ENCODE data around the gene M6PR. TPM values are rescaled to one million over a fixed set of nuclear protein-coding genes. Genes with fewer than 3 reads are reported as not detected.

M6PR gene
- total and polyA plus RNA-seq, 2 of the 8 experiments (the other 6 are each of a cell fraction or from before 2014, with no cell fraction given), result 106 to 122 TPM

DNA sequence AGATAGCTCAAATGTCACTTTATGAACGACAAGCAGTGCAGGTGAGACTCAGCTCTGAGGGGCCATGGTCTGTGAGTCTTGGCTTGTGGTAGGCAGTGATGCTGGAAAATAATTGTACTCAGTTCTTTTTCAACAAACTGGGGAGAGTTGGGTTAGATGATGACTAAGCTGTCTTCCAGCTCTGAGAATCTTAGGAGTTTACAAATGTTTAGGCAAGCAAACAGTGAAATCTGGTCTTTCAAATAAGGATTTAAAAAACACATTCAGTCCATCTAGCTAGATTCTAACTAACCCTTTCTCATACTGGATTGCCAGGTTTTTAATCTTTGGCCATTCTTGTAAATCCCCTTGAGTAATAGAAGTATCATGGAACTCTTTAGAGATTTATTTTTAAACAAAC is 31.7 kb downstream of the M6PR start:
- H3K56ac ChIP-seq (replicated peaks; ENCODE audit: insufficient read length, low read depth, low read length), result no peak overlapping the region
- peaks cover 36 to 82% of the 10 kb centered on the region in 2 experiments for H3K79me2 ChIP-seq (ENCODE audit: control insufficient read depth in 1 of 2, insufficient read depth in 2 of 2, low read length in 2 of 2)
- no peak overlapping the region for H3K18ac ChIP-seq (ENCODE audit: extremely low read depth, low read length)
- WGBS, 2 experiments (ENCODE audit: extremely low coverage in 1 of 2, insufficient coverage in 1 of 2, insufficient read length in 1 of 2, insufficient replicate concordance in 2 of 2, low coverage in 1 of 2, low lambda C conversion rate in 2 of 2, missing lambda C conversion rate in 1 of 2), result 56% methylated on average over 1 of the region's 1 CpG; no CpG with 5 or more reads in 1 of the 2 experiments
- H2BK15ac ChIP-seq (ENCODE audit: low read length), result no peak overlapping the region
- peaks cover 22 to 70% (median 45%) of the 10 kb centered on the region in 4 experiments for H3K36me3 ChIP-seq (ENCODE audit: control insufficient read depth in 2 of 4, insufficient read depth in 4 of 4, low read length in 3 of 4)
- no peak for DNase-seq (ENCODE audit: low read depth in 1 of 2, low spot score in 2 of 2)
- no peak overlapping the region for H4K8ac ChIP-seq (ENCODE audit: extremely low read depth, insufficient read depth, low read length)
- no peak overlapping the region for H2BK12ac ChIP-seq (ENCODE audit: low read depth, low read length)
- H2BK20ac ChIP-seq (ENCODE audit: low read length), result no peak overlapping the region
- no peak overlapping the region for H3K4ac ChIP-seq (replicated peaks; ENCODE audit: insufficient read length, low read depth, low read length)
- POLR2A ChIA-PET (ENCODE audit: partially characterized antibody), result interaction anchor here (1.0 to 18.7 kb wide), 5 partner anchors 13 to 260 kb away, joined by 3 to 438 read pairs (median 3); partner anchors contain the start of gene M6PR
- H3K14ac ChIP-seq (ENCODE audit: insufficient read length), result no peak overlapping the region
- H3K4me1 ChIP-seq (replicated peaks in 1 of 4; ENCODE audit: control insufficient read depth in 3 of 4, insufficient read depth in 4 of 4, low read length in 3 of 4), result peaks cover 0 to 15% (median 6%) of the 10 kb centered on the region in 4 experiments; a peak in 4 of 7 replicates
- H3K27me3 ChIP-seq (replicated peaks in 1 of 4; ENCODE audit: control insufficient read depth in 3 of 4, extremely low read depth in 1 of 4, insufficient read depth in 3 of 4, low read length in 3 of 4), result no peaks in the 10 kb centered on the region
- 0 out of 2 replicates have a peak, but pooled peaks cover 2% of the 10 kb centered on the region for H3K79me1 ChIP-seq (ENCODE audit: low read depth, low read length)
- no peak overlapping the region for H3K27ac ChIP-seq (ENCODE audit: low read depth, low read length)
- H3K23me2 ChIP-seq (ENCODE audit: low read depth, low read length), result peaks cover 9% of the 10 kb centered on the region
- peak overlapping the region in 1 of 4 experiments; percentile 14; a peak in 1 of 7 replicates for H3K9ac ChIP-seq (replicated peaks in 1 of 4; ENCODE audit: extremely low read depth in 1 of 4, low read depth in 3 of 4, low read length in 3 of 4)
- H2AFZ ChIP-seq (ENCODE audit: low read length), result no peak overlapping the region
- no peak overlapping the region for H2BK120ac ChIP-seq (replicated peaks; ENCODE audit: low read depth, low read length)
- H3K4me2 ChIP-seq (ENCODE audit: insufficient read depth in 1 of 2, low read depth in 2 of 2, low read length in 2 of 2), result peak overlapping the region; percentile 76 to 92
- peak overlapping the region; percentile 91 to 99 (median 98); a peak in 5 of 8 replicates for H3K4me3 ChIP-seq (ENCODE audit: extremely low read depth in 1 of 4, insufficient read depth in 2 of 4, low read depth in 3 of 4, low read length in 4 of 4)
- no peaks in the 10 kb centered on the region for H3K9me3 ChIP-seq (ENCODE audit: insufficient read depth in 2 of 2, low read depth in 1 of 2, low read length in 1 of 2)
- no peak for FAIRE-seq
- no peak overlapping the region for H2AK5ac ChIP-seq (ENCODE audit: low read depth, low read length)
- CTCF ChIA-PET (ENCODE audit: partially characterized antibody), result interaction anchor here (1.3 to 3.1 kb wide), 3 partner anchors 27 to 92 kb away, joined by 3 to 11 read pairs (median 7); no protein-coding TSS in a partner anchor
- peaks cover 15 to 26% of the 10 kb centered on the region in 2 experiments for H4K20me1 ChIP-seq (replicated peaks in 1 of 2; ENCODE audit: control insufficient read depth in 1 of 2, insufficient read depth in 2 of 2, low read length in 2 of 2)
- H3K23ac ChIP-seq (ENCODE audit: insufficient read length), result no peak overlapping the region
- no peak overlapping the region for H2BK5ac ChIP-seq (ENCODE audit: low read depth, low read length)
- no peak overlapping the region for H4K5ac ChIP-seq (ENCODE audit: insufficient read length, low read depth, low read length)
- no peak overlapping the region for H4K91ac ChIP-seq (replicated peaks; ENCODE audit: insufficient read length, low read length)
- TF ChIP-seq JUND (IDR thresholded peaks at IDR 0.05; ENCODE audit: low read length), result no peak
- TF ChIP-seq EGR1 (IDR thresholded peaks at IDR 0.05; ENCODE audit: borderline replicate concordance, low read depth, low read length), result no peak
- TF ChIP-seq TEAD4 (IDR thresholded peaks at IDR 0.05; ENCODE audit: low read depth, low read length), result no peak
- no peak for TF ChIP-seq SP4 (IDR thresholded peaks at IDR 0.05; ENCODE audit: low read length)
- no peak for TF ChIP-seq EP300 (IDR thresholded peaks at IDR 0.05; ENCODE audit: borderline replicate concordance in 1 of 2, low read depth in 2 of 2, low read length in 2 of 2)
- no peak for TF ChIP-seq BRCA1 (IDR thresholded peaks at IDR 0.05; ENCODE audit: low read depth, low read length)
- TF ChIP-seq SAP30 (IDR thresholded peaks at IDR 0.05; ENCODE audit: insufficient read depth, insufficient replicate concordance, low read length), result no peak
- no peak for TF ChIP-seq TBP (IDR thresholded peaks at IDR 0.05; ENCODE audit: low read depth, low read length)
- no peak for TF ChIP-seq TAF7 (optimal IDR thresholded peaks at IDR 0.05; ENCODE audit: borderline replicate concordance, low read depth, low read length)
- TF ChIP-seq CREB1 (IDR thresholded peaks at IDR 0.05), result no peak
- no peak for TF ChIP-seq YY1 (IDR thresholded peaks at IDR 0.05; ENCODE audit: low read depth, low read length)
- TF ChIP-seq, protein P1, sequence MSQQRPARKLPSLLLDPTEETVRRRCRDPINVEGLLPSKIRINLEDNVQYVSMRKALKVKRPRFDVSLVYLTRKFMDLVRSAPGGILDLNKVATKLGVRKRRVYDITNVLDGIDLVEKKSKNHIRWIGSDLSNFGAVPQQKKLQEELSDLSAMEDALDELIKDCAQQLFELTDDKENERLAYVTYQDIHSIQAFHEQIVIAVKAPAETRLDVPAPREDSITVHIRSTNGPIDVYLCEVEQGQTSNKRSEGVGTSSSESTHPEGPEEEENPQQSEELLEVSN (IDR thresholded peaks at IDR 0.05), result no peak
- TF ChIP-seq ASH2L (IDR thresholded peaks at IDR 0.05; ENCODE audit: low read length), result no peak
- no peak for TF ChIP-seq CTBP2 (IDR thresholded peaks at IDR 0.05; ENCODE audit: borderline replicate concordance, insufficient read depth, insufficient read length, low read length)

All from H1 (cell line).